T-helper 1 cell treated with Interleukin-12 subunit alpha and Interleukin-12 subunit beta and Interleukin-4 antibody, amounts not matched to agents 30 ng/mL and 1 ng/mL, for 36 hours (primary cell): ENCODE data around the gene CTXN3. TPM values are rescaled to one million over a fixed set of nuclear protein-coding genes. Genes with fewer than 3 reads are reported as not detected.

Source experiments
- intact Hi-C: fragments of 100-400 bp; cut with micrococcal nuclease; formaldehyde crosslinking; loops from one replicate; pipeline ENCODE4 v1.15.1; 2024
- total RNA-seq: library from RNA; stranded (reverse); gene quantifications from 2 replicates; pipeline ENCODE4 v1.2.3, GENCODE V29; 2022

Gene CTXN3
- total RNA-seq, 1 donor from 2014 or later, result not detected

DNA sequence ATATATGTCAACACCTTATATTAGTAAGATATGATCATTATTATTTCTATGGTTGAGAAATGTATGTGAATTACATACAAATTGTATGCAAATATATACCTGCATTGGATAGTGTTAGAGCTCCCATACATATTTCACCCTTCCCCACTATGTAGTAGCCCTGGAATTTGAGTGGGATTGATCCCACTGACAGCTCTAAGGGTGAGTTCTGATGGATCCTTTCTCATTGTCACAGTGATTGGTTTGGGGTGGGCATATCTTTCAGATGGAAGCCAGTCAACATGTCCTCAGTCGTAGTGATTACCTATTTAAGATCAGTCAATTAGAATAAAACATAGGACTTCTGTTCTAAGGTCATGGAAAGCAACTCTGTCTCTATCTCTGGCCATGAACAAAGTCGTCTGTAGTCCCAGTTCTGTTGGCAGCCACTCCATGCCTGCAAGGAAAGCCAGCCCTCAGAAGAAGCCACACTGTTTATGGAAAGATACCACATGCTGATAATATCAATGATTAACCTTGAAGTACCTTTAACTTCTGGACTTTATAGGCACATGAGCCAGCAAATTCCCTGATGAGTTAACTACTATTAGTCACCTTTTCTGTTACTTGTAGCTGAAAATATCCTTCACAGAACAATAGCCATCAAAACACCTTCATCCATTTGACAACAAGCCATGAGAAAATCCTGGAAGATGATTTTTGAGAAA, 49.2 kb downstream of the CTXN3 start:
- intact Hi-C loops, result no loop called here

GRCh38 chr5:127699416-127699815, 50.5 kb downstream of the CTXN3 start:
- intact Hi-C loops, result no loop called here

DNA sequence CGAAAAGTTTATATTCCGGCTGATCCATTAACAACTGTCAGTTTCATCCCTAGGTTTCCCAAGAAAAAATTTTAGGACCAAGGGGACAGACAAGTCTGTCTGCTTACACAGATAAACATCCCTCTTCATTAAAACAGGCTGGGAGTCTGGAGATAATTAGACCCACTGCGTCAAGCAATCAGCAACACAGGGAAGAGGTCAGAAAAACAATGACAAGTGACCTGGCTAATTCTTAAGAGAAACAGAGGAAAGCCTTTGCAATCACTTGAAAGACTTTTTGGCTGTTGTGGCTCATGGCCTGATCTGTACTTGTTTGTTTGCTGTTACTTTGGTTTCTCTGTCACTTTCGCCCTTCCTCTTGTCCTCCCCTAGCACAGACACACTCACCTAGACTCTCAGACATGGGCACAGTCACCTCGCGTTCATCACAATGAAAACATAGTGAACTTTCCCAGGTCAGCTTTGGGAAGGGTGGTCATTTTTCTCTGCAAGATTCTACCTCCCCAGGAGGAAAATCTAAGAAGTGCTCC, 51.4 kb downstream of the CTXN3 start:
- intact Hi-C loops, result no loop called here

DNA sequence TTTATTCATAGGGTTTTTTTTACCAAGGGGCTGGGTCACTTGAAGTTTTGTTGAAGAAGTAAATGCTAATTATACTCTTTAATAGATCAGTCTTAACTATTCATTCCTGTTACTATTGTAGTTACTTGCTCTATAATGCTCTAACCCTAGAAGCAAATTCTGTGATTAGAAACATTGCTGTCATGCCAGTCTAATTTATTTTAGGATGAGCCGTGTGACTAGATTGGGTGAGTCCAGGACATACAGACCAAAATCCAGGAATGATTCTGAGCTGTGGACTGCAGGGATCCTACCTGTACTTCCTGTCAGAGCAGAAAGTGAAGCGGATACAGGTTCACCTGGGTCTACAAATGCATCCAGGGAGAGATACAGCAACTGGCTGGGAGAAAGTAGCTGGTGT, 53.6 kb downstream of the CTXN3 start:
- intact Hi-C loops, result no loop called here

DNA sequence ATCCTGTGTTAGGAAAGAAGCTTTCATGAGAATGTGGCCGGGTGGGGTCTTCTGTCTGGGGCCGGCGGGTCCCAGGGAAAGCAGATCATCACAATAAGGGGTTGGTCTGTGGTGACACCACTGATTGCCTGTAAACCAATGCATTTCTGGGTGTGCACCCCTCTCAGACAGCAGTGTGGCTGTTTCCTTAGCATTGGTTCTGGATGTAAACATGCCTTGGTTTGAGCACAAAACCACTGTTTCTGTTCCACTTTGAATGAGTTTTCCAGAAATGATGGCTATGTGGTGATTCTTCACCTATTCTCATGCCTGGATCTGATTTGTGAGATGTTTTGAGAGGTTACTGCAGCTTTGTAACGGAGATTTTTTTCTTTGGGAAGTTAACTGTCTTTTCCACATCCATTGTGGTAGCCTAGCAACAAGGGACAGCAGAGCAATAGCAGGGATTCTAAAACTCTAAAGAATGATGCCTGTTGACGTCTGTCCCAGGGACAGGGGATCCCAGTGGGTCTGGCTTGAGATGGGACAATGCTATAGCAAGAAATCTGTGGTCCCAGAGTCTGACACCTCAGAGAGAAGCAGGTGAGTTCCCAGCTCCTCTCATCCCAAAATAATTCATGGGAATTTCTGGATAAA, 54.2 kb downstream of the CTXN3 start, which contains the start of gene CCDC192:
Gene CCDC192, plus strand, starts transcription at position 466 of the 636 bp plus-strand sequence. Its CDS starts 55 bp downstream, at position 521.
- intact Hi-C loops, result no loop called here

GRCh38 chr5:127705120-127705892, 56.4 kb downstream of the CTXN3 start:
- intact Hi-C loops, result no loop called here

GRCh38 chr5:127706691-127707090, 57.8 kb downstream of the CTXN3 start:
- intact Hi-C loops, result no loop called here

DNA sequence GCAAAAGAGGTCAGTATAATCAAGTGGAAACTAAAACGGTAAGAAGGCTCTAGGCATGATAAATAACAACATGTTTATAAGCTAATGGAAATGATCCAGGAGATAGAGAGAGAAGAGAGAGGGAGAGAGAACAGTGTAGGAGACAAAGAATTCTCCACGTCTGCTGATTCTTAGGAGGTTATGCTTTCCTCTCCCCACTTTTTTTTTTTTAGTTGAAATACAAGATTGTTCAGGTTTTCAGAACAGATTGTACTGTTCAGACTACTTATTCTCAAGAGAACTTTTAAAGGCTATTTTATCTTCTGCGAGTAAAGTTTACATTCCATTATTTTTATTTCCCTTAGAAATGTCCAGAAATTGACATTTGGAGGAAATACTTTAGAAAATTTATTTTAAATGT, 58.3 kb downstream of the CTXN3 start:
- intact Hi-C loops, result no loop called here

Other genes with a start within 250 kb of the CTXN3 start
- 55.6 and 61.8 TPM in 2 replicates for gene PRRC1, start 131.4 kb upstream of the CTXN3 start, total RNA-seq
- not detected in 2 replicates for gene CCDC192, start 54.3 kb downstream of the CTXN3 start, total RNA-seq